Astrocyte of the cerebellum (primary cell): ENCODE results near the gene SETD3.

ENCODE experiments used
- DNase-seq: peaks from one replicate; pipeline ENCODE4 v3.0.0-alpha.2; 2011; ENCODE audit warnings: low read depth
- H3K4me3 ChIP-seq: 2 replicates; pipeline ENCODE4 v1.5.1; 2011; ENCODE audit warnings: mild to moderate bottlenecking, low read depth, low read length, moderate library complexity
- CTCF ChIP-seq: IDR thresholded peaks from 2 replicates; pipeline ENCODE4 v1.5.1; 2012; ENCODE audit warnings: low read length, low read depth, moderate library complexity, mild to moderate bottlenecking; ENCODE audit errors: missing control alignments
- in situ Hi-C: cut with HindIII; loops from 2 replicates; pipeline ENCODE4 v1.10.0; 2017; ENCODE audit warnings: low sequenced_read_pairs

SETD3 gene

GRCh38 chr14:99356031-99356608 is 124.5 kb downstream of the SETD3 start:
- no peak for DNase-seq
- no peak for TF ChIP-seq CTCF
- in situ Hi-C loops = no loop called here
- no peak overlapping the region for H3K4me3 ChIP-seq

GRCh38 chr14:99354166-99354875 is 126.3 kb downstream of the SETD3 start:
- in situ Hi-C loops = no loop called here
- DNase-seq = no peak
- no peak for TF ChIP-seq CTCF
- H3K4me3 ChIP-seq = no peak overlapping the region

DNA sequence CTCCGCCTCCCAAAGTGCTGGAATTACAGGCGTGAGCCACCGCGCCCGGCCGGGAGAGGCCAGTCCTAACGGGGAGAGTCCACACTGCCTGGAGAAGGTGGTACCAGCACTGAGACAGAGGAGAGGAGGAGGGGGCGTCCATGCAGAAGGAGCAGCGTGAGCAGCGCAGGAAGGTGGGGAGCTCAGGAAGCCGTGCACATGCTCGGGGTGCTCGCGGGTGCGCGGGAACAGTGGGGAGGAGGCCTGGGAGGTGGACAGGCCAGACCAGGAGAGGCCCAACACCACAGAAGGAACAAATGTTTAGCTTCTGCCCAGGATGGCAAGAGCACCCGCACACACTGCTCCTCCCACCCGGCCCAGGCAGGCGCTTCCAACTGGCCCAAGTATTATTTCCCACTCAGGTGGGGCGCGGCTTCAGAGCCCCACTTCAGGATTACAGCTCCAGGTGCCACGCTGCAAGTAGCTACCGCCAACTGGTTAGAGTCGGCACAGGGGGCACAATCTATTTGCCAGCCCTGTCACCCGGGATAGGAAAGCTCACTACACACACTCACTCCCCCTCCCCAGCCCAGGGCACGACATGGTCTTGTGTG is 127.9 kb downstream of the SETD3 start:
- H3K4me3 ChIP-seq = no peak overlapping the region
- in situ Hi-C loops = no loop called here
- no peak for TF ChIP-seq CTCF
- DNase-seq = no peak

DNA sequence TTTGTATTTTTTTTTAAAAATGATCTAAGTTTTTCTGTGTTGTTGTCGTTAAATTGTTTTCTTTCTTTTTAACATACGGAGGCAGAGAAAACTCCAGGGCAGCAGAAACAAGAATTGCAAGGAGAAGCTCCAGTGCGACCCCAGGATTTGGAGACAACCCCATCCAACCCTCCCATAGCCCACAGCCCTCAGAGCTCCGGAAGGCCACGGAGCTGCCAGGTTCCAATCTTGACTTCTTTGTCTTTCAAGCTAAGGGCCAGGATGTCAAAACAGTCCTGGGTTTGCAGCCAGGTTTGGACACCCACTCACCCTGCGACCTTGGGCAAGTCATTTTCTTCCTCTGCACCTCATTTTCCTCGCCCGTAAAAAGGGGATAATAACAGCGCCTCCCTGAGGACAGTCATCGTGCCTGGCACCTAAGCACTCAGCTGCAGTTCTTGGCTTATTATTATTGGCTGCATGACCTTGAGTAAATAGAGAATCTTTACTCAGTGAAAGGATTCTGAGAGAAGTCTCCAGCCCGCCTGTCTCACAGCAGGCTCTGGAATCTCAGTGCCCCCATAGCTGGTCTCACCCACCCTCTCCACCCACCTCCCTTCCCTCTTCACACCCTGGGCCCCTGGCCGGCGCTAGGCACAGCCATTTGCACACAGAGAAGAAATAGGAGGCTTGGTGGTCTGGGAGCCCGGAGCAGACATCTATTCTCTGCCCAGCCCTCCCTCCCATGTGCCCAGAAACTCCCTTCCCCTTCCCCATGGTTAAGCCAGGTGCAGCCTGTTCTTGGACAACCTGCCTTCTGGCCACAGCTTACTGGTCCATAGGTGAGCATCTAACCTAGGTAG is 129.3 kb downstream of the SETD3 start:
- TF ChIP-seq CTCF = no peak
- no peak overlapping the region for H3K4me3 ChIP-seq
- in situ Hi-C loops = no loop called here
- no peak for DNase-seq

- H3K4me3 ChIP-seq = no peak overlapping the region
- no peak for DNase-seq
- in situ Hi-C loops = no loop called here
- no peak for TF ChIP-seq CTCF
Measured at GRCh38 chr14:99350751-99351150, 129.9 kb downstream of the SETD3 start.

DNA sequence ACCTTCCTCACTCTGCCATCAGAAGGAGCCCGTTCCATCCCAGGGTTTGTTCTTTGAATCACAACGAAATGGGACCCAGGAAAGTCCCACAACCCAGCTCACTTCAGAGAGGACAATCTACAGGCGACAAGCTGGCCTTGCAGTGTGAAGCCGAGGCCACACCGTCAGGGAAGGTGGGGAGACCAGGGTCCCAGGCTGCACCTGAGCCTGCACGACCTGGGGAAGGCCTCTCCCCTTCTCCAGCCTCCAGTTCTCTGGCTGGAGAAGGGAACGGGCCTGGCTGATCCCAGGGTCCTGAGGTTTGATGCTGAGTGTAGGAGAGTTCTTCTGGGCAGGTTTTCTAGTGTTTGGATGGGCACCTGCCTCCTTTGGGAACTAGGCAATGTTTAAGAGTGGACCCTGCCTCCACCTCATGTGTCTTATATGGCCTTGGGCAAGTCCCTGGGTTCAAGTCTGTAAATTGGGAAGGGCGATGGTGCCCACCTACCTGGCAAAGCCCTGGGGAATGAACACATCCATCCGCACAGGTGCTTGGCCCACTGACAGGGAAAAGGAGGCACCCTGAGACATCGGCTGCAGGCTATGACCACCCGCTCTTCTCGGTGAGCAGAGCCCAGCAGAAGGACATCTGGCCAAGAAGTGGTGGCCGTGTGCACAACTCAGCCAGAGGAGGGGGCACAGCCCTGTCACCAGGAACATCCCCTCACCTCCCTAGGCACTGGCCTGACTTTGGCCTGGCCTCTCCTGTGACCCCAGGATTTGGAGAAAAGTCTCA is 130.8 kb downstream of the SETD3 start:
- no peak for DNase-seq
- no peak for TF ChIP-seq CTCF
- H3K4me3 ChIP-seq = no peak overlapping the region
- in situ Hi-C loops = no loop called here
